ENCODE data around the gene TCEA2. TPM values are rescaled to one million over a fixed set of nuclear protein-coding genes. Genes with fewer than 3 reads are reported as not detected.
A peak's percentile ranks its signal among the peaks of the same experiment; 100 is the strongest.

The TCEA2 gene
- polyA plus RNA-seq, 1 experiment: 34.2 TPM

GRCh38 chr20:64076061-64076997 lies 13.3 kb downstream of the TCEA2 start:
- Histone ChIP-seq H3K4me3 (ENCODE audit: low read depth, low read length) (no peak overlapping the region), H3K36me3 (ENCODE audit: control insufficient read depth, insufficient read depth, low read length) (peaks cover 11% of the 10 kb centered on the region), H3K27me3 (ENCODE audit: control insufficient read depth, insufficient read depth, low read length) (no peaks in the 10 kb centered on the region)
- TF ChIP-seq, protein P1, sequence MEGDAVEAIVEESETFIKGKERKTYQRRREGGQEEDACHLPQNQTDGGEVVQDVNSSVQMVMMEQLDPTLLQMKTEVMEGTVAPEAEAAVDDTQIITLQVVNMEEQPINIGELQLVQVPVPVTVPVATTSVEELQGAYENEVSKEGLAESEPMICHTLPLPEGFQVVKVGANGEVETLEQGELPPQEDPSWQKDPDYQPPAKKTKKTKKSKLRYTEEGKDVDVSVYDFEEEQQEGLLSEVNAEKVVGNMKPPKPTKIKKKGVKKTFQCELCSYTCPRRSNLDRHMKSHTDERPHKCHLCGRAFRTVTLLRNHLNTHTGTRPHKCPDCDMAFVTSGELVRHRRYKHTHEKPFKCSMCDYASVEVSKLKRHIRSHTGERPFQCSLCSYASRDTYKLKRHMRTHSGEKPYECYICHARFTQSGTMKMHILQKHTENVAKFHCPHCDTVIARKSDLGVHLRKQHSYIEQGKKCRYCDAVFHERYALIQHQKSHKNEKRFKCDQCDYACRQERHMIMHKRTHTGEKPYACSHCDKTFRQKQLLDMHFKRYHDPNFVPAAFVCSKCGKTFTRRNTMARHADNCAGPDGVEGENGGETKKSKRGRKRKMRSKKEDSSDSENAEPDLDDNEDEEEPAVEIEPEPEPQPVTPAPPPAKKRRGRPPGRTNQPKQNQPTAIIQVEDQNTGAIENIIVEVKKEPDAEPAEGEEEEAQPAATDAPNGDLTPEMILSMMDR (IDR thresholded peaks at IDR 0.05; ENCODE audit: insufficient read depth, low read depth, low read length): no peak
- no peak for DNase-seq (ENCODE audit: low read depth)
- CTCF ChIA-PET: interaction anchor here (1.5 to 1.8 kb wide), 2 partner anchors 10 to 37 kb away, joined by 5 to 6 read pairs; no protein-coding TSS in a partner anchor
- POLR2A ChIA-PET: no interaction called here

DNA sequence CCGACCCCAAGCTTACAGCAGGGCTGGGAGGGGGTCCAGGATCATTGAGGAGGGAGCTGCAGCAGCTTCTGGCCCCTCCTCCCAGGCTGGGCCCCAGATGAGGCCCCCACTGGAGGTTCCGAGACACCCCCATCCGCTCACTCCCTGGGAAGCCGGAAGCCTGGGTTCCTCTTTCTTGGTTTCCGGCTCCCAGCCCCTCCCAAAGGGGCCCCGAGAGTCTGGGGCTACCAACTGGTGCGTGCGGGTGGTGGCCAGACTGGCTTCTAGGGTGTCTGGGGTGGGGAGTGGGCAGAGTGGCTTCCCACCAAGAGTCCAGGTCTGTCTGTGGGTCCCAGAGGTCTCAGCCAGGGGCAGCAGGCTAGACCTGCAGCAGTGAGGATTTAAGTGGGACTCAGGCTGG lies 14.1 kb downstream of the TCEA2 start:
- TF ChIP-seq, protein P1 (IDR thresholded peaks at IDR 0.05; ENCODE audit: insufficient read depth, low read depth, low read length): no peak
- H3K4me3 ChIP-seq (ENCODE audit: low read depth, low read length): no peak overlapping the region
- peaks cover 2% of the 10 kb centered on the region; the same call in 1 of the 2 replicates for H3K27me3 ChIP-seq (ENCODE audit: control insufficient read depth, insufficient read depth, low read length)
- no peak for DNase-seq (ENCODE audit: low read depth)
- H3K36me3 ChIP-seq (ENCODE audit: control insufficient read depth, insufficient read depth, low read length): peaks cover 8% of the 10 kb centered on the region
- CTCF ChIA-PET: interaction anchor here (1.8 kb wide), 1 partner anchor 38 kb away, joined by 6 read pairs; no protein-coding TSS in a partner anchor
- POLR2A ChIA-PET: no interaction called here

DNA sequence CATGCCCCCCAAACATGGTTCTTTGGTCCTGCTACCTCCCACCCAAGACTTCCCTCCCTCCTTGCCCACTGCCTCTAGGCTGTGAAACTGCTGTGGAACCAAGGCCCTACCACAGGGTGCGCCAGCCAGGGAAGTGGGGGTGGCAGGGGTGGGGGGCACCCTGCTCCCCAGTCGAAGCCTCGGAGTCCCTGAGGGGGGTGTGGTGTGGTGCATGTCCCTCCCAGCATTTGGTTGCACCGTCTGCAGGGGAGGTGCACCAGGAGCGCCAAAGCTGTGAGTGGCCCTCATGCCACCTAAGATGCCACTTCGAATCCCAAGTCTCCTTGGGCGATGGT lies 14.5 kb downstream of the TCEA2 start:
- Histone ChIP-seq H3K4me3 (ENCODE audit: low read depth, low read length) (no peak overlapping the region), H3K27me3 (ENCODE audit: control insufficient read depth, insufficient read depth, low read length) (peaks cover 2% of the 10 kb centered on the region; the same call in 1 of the 2 replicates), H3K36me3 (ENCODE audit: control insufficient read depth, insufficient read depth, low read length) (peaks cover 5% of the 10 kb centered on the region)
- CTCF ChIA-PET: interaction anchor here (1.8 to 4.3 kb wide), 2 partner anchors 8 to 38 kb away, joined by 6 to 31 read pairs; no protein-coding TSS in a partner anchor
- no peak for DNase-seq (ENCODE audit: low read depth)
- POLR2A ChIA-PET: no interaction called here
- TF ChIP-seq, protein P1 (IDR thresholded peaks at IDR 0.05; ENCODE audit: insufficient read depth, low read depth, low read length): no peak

DNA sequence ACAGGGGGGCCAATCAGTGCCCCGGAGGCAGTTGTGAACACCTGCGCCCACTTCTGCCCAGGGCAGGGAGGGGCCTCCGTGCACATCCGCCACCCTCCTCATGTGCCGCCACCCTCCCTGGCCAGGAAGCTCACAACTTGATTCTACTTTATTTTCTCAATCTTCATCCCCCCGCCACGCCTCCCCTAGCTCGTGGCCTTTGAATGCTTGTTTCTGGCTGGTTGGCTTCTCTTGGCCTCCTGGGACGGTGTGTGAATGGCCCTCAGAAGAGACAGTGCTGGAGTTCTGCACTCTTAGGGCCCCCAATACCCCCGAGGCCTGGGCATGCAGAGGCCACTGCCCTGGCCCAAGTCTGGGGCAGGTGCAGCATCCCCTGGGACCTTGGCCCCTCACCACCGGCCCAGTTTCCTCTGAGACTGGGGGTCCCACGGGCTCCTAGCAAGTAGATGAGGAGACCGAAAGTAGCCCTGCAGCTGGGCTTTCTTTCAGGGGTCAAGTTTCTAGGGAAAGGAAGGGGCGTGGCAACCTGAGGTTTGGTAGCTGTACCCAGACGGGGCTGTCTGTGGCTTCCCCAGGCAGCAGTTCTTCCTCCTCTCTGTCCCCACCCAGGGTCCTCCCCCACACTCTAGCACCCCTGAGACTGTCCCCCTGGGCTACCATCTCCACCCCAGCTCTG lies 15.0 kb downstream of the TCEA2 start:
- peak overlapping the region; percentile 65 for H3K4me3 ChIP-seq (ENCODE audit: low read depth, low read length)
- POLR2A ChIA-PET: no interaction called here

More for the DNA sequence above, 15.0 kb downstream of the TCEA2 start:
- Histone ChIP-seq H3K27me3 (ENCODE audit: control insufficient read depth, insufficient read depth, low read length) (peaks cover 2% of the 10 kb centered on the region; the same call in 1 of the 2 replicates), H3K36me3 (ENCODE audit: control insufficient read depth, insufficient read depth, low read length) (peaks cover 5% of the 10 kb centered on the region)
- DNase-seq (ENCODE audit: low read depth): no peak
- CTCF ChIA-PET: interaction anchor here (0.6 to 4.3 kb wide), 3 partner anchors 9 to 1167 kb away, joined by 3 to 31 read pairs (median 6); no protein-coding TSS in a partner anchor
- TF ChIP-seq, protein P1 (IDR thresholded peaks at IDR 0.05; ENCODE audit: insufficient read depth, low read depth, low read length): no peak

Data from BJ (cell line).